ENCODE measurements around the gene CAV3.
"Not testable (repeated sequence)": the region's sequence is repeated elsewhere in the genome, so short reads cannot be mapped to it uniquely, and the experiment has no call there.

Gene CAV3

DNA sequence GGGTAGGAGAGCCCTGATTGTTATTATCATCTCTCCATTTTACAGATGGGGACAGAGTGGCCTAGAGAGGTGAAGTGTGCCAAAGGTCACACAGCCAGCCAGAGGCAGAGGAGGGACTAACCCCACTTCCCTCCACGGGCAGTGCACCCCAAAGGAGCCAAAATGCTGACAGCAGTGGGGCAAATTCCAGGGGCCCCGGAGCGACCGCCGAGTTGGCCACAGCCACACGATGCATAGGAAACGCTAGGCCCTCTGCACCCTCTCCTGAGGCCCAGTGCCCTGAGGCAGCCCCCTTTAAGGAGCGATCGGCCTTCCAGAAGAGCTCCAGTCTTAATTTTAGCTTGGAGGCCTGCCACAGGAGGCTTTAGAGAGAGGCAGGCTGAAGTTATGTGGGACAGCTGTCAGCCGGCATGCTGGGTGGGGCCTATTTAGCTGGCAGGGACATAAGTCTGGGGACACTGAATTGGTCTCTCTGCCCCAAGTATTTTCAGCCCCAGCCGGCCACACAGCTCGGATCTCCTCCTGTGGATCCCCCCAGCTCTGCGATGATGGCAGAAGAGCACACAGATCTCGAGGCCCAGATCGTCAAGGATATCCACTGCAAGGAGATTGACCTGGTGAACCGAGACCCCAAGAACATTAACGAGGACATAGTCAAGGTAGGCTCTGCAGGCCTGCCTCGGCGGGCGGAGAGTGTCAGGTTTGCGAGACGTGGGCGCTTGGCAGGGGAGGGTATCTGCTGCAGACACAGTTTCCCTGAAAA lies at the start of gene CAV3:
Gene CAV3 (plus strand): TSS at position 471 of the 763 bp plus-strand sequence. CDS start 75 bp downstream, at position 546.
- Mint-ChIP-seq H3K4me1 (ENCODE audit: low read depth) (no peaks in the 10 kb centered on the region), H3K9me3 (no peaks in the 10 kb centered on the region), H3K4me3 (no peak within 1 kb of the TSS)

DNA sequence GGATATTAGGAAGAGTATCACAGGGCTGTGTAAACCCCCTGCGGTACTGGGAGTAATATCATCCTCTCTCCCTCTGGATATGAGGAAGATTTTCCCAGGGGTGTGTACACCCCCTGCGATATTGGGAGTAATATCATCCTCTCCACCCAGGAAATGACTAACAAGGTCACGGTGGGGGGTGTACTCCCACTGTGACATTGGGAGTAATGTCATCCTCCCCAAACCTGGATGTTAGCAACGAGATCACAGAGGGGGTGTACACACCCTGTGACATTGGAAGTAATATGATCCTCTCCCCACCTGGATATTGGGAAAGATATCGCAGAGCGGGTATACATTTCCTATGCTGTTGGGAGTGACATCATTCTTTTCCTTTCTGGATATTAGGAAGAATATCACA lies 48.6 kb upstream of the CAV3 start:
- H3K4me3 Mint-ChIP-seq; H3K36me3 Mint-ChIP-seq (ENCODE audit: low read depth); H3K27me3 Mint-ChIP-seq; H3K4me1 Mint-ChIP-seq (ENCODE audit: low read depth); H3K27ac Mint-ChIP-seq; H3K9me3 Mint-ChIP-seq; intact Hi-C loops (cut with micrococcal nuclease): not testable (repeated sequence)

More for the DNA sequence above, at the start of gene CAV3:
- no peak within 1 kb of the TSS for H3K27ac Mint-ChIP-seq
- no peaks in the 10 kb centered on the region for H3K36me3 Mint-ChIP-seq (ENCODE audit: low read depth)
- no peaks in the 10 kb centered on the region for H3K27me3 Mint-ChIP-seq
- intact Hi-C loops (cut with micrococcal nuclease): no loop called here

DNA sequence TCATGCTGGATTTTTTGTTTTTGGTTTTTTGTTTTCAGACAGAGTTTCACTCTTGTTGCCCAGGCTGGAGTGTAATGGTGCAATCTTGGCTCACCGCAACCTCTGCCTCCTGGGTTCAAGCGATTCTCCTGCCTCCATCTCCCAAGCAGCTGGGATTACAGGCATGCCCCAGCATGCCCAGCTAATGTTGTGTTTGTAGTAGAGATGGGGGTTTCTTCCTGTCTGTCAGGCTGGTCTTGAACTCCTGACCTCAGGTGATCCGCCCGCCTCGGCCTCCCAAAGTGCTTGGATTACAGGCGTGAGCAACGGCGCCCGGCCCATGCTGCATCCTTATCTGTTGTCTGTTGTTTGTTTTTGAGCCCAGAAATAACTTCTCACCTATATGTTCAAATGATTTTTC lies 42.3 kb upstream of the CAV3 start:
- H3K27ac Mint-ChIP-seq; H3K27me3 Mint-ChIP-seq; H3K4me1 Mint-ChIP-seq (ENCODE audit: low read depth); H3K9me3 Mint-ChIP-seq; intact Hi-C loops (cut with micrococcal nuclease); H3K36me3 Mint-ChIP-seq (ENCODE audit: low read depth); H3K4me3 Mint-ChIP-seq: not testable (repeated sequence)

DNA sequence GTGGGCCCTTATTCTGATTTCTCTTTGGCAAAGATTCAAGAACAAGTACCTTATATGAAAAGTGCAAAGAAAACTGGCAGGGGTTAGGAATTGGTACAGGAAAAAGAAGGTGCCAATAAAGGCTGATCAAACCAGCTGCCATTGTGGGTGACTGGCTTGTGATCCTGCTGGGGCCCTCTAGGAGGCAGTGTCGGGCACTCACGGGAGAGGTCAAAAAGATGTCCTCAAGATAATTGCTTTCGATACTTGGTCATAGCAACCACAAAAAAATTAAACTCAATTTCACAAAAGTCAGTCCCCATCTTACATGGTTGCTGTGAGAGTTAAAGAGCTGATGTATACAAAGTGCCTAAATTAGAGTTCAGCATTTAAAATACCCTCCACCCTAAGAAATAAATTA lies 31.0 kb upstream of the CAV3 start:
- Mint-ChIP-seq H3K36me3 (ENCODE audit: low read depth) (no peaks in the 10 kb centered on the region), H3K4me3 (no peak overlapping the region), H3K27me3 (no peaks in the 10 kb centered on the region), H3K27ac (no peak overlapping the region), H3K4me1 (ENCODE audit: low read depth) (no peaks in the 10 kb centered on the region), H3K9me3 (peaks cover 30% of the 10 kb centered on the region)
- intact Hi-C loops (cut with micrococcal nuclease): no loop called here

DNA sequence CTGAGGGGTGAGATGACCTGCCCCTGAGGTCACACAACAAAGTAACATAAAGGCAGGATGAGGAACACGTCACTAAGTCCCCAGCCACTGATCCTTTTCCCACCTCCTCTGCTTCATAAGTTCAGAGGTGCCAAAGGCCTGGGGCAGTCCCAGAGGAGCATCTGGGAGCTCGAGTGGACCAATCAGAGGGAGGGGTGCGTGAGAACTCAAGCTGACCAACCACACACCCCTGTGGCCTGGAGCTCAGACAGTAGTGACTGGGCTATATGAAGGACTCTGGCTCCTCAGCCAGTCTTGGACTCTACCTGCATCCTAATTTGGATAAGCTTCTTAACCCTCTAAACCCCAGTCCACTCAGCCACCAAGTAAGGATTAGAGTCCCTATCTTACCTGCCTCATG lies 28.0 kb upstream of the CAV3 start:
- no peak overlapping the region for H3K4me3 Mint-ChIP-seq
- no peaks in the 10 kb centered on the region for H3K36me3 Mint-ChIP-seq (ENCODE audit: low read depth)
- no peaks in the 10 kb centered on the region for H3K4me1 Mint-ChIP-seq (ENCODE audit: low read depth)
- intact Hi-C loops (cut with micrococcal nuclease): no loop called here
- no peaks in the 10 kb centered on the region for H3K27me3 Mint-ChIP-seq
- peaks cover 30% of the 10 kb centered on the region for H3K9me3 Mint-ChIP-seq
- no peak overlapping the region for H3K27ac Mint-ChIP-seq

DNA sequence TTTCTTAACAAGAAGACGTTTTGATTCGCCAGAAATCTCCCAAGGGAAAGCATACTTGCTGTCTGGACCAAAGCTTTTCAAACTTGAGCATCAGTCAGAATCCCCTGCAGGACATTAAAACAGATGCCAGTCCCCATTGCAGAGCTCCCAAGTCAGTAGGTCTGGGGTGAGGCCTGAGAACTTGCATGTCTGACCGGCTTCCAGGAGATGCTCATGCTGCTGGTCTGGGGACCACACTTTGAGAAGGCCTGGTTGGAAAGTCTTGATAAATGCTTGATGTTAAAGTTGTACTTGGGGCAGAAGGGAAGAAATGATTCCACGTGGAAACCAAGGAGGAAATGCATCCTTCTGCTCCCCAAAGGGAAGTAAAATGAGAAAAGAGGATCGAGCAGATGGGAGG lies 24.3 kb upstream of the CAV3 start:
- Mint-ChIP-seq H3K27me3 (no peaks in the 10 kb centered on the region), H3K9me3 (peaks cover 21% of the 10 kb centered on the region), H3K27ac (no peak overlapping the region), H3K4me3 (no peak overlapping the region), H3K36me3 (ENCODE audit: low read depth) (no peaks in the 10 kb centered on the region), H3K4me1 (ENCODE audit: low read depth) (no peaks in the 10 kb centered on the region)
- intact Hi-C loops (cut with micrococcal nuclease): no loop called here

DNA sequence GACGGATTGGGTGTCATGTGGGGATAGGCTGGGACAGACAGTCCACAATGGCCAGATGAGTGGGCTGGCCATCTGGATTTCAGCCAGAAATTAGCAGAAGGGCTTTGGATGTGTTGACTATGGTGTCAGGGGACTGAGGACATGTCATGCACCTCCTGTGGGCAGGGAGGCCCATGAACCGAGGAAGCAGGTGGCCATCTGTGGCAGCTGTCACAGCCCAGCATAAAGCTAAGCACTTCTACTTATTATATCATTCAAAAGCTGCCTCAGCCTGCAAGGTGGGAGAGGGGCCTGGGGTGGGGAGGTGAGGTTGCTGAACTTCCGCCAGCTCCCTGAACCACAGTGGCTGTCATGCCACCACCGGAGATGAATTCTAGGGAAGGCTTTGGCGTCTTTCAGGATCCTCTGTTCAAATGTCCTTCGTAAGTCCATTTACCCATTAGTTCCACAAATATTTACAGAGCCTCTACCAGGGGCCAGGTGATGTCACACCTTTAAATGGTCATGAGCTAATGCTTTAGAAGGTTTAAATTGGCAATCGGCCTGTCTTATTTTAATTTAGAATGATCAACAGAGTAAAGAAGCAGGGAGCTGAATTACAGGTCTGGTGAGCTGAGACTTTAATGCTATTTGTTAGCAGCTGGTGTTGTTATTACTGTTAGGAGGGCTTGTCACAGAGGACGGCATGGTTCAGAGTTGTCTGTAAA lies 23.6 kb upstream of the CAV3 start:
- no peaks in the 10 kb centered on the region for H3K36me3 Mint-ChIP-seq (ENCODE audit: low read depth)
- no peak overlapping the region for H3K4me3 Mint-ChIP-seq
- H3K9me3 Mint-ChIP-seq: peaks cover 18% of the 10 kb centered on the region
- no peaks in the 10 kb centered on the region for H3K4me1 Mint-ChIP-seq (ENCODE audit: low read depth)
- H3K27ac Mint-ChIP-seq: no peak overlapping the region
- no peaks in the 10 kb centered on the region for H3K27me3 Mint-ChIP-seq
- intact Hi-C loops (cut with micrococcal nuclease): no loop called here

DNA sequence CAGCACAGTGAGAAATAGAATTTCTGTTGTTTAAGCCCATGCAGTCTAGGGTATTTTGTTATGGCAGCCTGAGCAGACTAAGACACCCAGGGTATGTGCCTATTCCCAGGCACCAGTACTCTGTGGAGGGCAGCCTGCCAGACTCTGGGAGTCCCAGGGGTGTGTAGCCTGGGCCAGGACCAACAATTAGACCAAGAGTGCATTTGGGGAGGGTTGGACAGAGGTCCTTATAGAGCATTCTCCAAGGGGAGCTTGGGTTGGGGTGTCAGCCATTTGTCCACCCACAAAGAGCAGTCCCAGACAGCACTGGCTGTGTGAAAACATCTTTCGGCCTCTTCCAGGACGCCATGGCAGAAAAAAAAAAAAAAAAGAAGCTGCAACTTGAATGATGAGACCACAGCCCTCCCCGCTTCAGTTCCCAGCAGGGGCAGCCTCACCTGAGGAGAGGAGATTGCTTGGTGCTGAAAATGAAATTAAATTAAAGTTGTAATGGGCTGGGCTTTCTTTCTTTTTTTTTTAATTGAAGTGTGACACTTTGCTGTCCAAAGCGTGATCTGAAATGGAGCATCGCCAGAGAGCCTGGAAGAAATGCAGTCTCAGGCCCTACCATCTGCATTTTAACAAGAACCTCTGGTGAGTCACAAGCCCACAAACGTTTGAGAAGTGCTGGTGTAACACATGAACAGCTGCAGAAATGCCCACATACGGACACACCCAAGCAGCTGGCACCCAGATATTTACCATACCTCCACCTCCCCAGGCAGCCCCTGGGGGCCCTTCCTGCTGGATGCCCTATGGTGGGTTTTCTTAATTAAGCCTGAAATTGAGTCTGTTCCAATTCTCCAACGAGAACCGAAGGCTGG lies 21.3 kb upstream of the CAV3 start:
- Mint-ChIP-seq H3K9me3 (peaks cover 6% of the 10 kb centered on the region), H3K4me3 (no peak overlapping the region), H3K27me3 (no peaks in the 10 kb centered on the region), H3K4me1 (ENCODE audit: low read depth) (no peaks in the 10 kb centered on the region), H3K36me3 (ENCODE audit: low read depth) (no peaks in the 10 kb centered on the region), H3K27ac (no peak overlapping the region)
- intact Hi-C loops (cut with micrococcal nuclease): no loop called here

DNA sequence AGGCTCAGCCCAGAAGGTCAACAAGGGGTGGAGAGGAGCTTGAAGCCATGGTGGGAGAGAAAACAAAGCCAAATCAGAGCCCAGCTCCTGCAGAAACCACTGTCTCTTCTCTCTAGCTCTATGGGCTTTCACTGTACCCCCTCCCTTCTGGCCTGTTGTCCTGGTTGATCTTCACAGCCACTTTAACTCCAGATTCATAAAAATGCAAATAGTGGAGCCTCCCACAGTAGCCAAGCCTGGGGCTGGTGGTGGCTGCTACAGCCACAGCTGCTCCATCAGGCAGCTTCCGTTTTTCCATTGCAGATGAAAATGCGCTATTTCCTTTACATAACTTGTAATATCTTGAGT lies 20.7 kb upstream of the CAV3 start:
- Mint-ChIP-seq H3K4me1 (ENCODE audit: low read depth) (no peaks in the 10 kb centered on the region), H3K27ac (no peak overlapping the region), H3K36me3 (ENCODE audit: low read depth) (no peaks in the 10 kb centered on the region), H3K27me3 (no peaks in the 10 kb centered on the region), H3K4me3 (no peak overlapping the region), H3K9me3 (peaks cover 6% of the 10 kb centered on the region)
- intact Hi-C loops (cut with micrococcal nuclease): no loop called here

DNA sequence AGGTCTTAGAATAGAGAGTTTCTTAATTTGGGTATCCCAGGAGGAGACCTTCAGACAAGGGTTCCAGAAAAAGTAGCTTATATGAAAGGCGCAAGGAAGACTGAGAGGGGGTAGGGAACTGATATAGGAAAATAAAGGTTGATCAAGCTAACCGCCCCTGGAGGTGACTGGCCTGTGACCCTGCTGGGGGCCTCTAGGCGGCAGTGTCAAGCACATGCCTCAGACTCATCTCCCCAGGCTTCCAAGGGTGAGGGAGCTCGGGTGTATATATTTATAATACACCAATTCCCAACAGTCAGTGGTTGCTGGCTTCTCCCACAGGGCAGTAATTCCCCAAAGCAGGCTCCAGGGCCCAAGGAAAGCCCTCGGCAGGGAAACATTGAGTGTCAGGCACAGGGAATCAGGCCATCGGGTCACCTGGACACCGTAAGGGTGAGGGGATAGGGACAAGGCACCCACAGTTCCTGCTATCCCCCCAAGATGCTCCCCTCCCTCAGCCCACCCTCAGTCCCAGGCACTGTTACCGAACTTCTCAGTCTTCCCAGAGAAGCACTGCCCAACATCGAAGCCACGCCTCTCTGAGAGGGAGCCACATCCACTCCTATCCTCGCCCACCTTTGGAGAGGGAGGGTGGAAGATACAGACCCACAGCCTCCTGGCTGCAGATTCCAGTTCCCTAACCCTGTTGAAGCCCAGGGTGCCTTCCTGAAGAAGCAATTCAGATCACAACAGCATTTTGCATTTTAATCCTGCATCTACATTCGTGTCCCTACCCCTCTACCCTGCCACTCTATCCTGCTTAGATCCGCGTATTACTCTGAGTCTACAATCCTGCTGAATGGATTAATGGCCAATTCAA lies 19.5 kb upstream of the CAV3 start:
- Mint-ChIP-seq H3K9me3 (peaks cover 6% of the 10 kb centered on the region), H3K4me3 (no peak overlapping the region), H3K27ac (no peak overlapping the region), H3K4me1 (ENCODE audit: low read depth) (no peaks in the 10 kb centered on the region), H3K36me3 (ENCODE audit: low read depth) (no peaks in the 10 kb centered on the region), H3K27me3 (no peaks in the 10 kb centered on the region)
- intact Hi-C loops (cut with micrococcal nuclease): no loop called here

DNA sequence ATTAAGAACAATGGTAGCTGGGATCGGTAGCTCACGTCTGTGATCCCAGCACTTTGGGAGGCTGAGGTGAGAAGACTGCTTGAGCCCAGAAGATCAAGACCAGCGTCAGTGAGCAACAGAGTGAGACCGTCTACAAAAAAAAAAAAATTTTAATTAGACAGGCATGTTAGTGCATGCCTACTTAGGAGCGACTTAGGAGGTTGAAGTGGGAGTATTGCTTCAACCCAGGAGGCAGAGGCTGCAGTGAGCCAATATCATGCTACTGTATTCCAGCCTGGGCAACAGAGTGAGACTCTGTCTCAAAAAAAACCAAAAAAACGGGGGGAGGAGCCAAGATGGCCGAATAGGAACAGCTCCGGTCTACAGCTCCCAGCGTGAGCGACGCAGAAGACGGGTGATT lies 17.8 kb upstream of the CAV3 start:
- intact Hi-C loops (cut with micrococcal nuclease); H3K27ac Mint-ChIP-seq; H3K27me3 Mint-ChIP-seq; H3K4me3 Mint-ChIP-seq; H3K36me3 Mint-ChIP-seq (ENCODE audit: low read depth); H3K4me1 Mint-ChIP-seq (ENCODE audit: low read depth); H3K9me3 Mint-ChIP-seq: not testable (repeated sequence)

DNA sequence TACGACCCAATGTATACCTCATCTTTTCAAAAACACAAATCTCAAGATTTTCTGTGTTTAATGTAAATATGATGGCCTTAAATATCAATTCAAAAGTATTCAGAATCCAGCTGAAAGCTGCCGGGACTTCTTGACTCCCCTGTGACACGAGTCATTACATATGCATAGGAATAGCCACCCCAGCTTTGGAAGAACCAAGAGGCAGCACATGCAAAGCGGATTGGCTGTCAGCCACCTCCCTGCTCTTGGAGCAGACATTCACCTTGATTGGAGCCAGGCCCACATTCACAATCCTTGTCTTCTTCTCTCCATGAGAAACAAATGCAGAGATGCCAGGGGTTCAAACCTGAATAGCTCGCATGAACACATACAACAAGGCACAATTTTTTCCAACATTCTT lies 10.8 kb upstream of the CAV3 start:
- Mint-ChIP-seq H3K9me3 (no peaks in the 10 kb centered on the region), H3K4me3 (no peak overlapping the region), H3K27me3 (no peaks in the 10 kb centered on the region), H3K27ac (no peak overlapping the region), H3K36me3 (ENCODE audit: low read depth) (no peaks in the 10 kb centered on the region), H3K4me1 (ENCODE audit: low read depth) (no peaks in the 10 kb centered on the region)
- intact Hi-C loops (cut with micrococcal nuclease): no loop called here

DNA sequence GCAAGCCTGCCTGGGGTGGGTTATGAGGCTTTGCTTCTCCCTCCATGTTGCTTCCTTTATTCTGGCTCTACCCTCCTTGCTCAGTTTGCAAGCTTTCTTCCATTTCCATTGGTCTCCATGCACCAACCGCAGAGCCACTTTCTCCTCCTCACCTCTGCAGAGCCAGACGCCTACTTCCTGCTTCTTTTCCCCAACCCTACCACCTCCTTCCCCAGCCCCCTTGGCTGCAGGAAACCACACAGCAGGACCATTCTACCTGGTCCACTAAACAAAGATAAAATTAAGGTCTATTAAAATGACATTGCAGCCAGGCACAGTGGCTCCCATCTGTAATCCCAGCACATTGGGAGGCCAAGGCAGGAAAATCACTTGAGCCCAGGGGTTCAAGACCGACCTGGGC lies 10.0 kb upstream of the CAV3 start:
- Mint-ChIP-seq H3K9me3 (no peaks in the 10 kb centered on the region), H3K4me1 (ENCODE audit: low read depth) (no peaks in the 10 kb centered on the region), H3K4me3 (no peak overlapping the region), H3K36me3 (ENCODE audit: low read depth) (no peaks in the 10 kb centered on the region), H3K27ac (no peak overlapping the region), H3K27me3 (no peaks in the 10 kb centered on the region)
- intact Hi-C loops (cut with micrococcal nuclease): no loop called here

Measured in dendritic cell treated with granulocyte-macrophage colony-stimulating factor and Interleukin-4, amounts not matched to agents 40 ng/mL and 50 ng/mL, for 4 days (primary cell).